Measurements from ENCODE around the gene PARD3. TPM values are rescaled to one million over a fixed set of nuclear protein-coding genes. Genes with fewer than 3 reads are reported as not detected.
A peak's percentile ranks its signal among the peaks of the same experiment; 100 is the strongest.

PARD3 gene
- total RNA-seq, 1 donor from 2014 or later, result 58.7 TPM

GRCh38 chr10:34812771-34813170 is 2.3 kb downstream of the PARD3 start:
- Histone ChIP-seq H3K27me3 (peaks cover 25% of the 10 kb centered on the region), H3K36me3 (no peaks in the 10 kb centered on the region), H3F3A (ENCODE audit: low read depth) (peaks cover 18% of the 10 kb centered on the region), H3K9me3 (ENCODE audit: low read depth) (no peaks in the 10 kb centered on the region), H4K20me1 (ENCODE audit: low read depth) (peaks cover 69% of the 10 kb centered on the region), H3K9ac (no peak overlapping the region), H3K79me2 (ENCODE audit: low read depth) (peaks cover 67% of the 10 kb centered on the region), H3K4me2 (peak overlapping the region; percentile 97), H2AFZ (replicated peaks) (no peak overlapping the region), H3K27ac (no peak overlapping the region), H3K4me1 (peaks cover 39% of the 10 kb centered on the region), H3K4me3 (peak overlapping the region; percentile 98)
- H3K36me3 Mint-ChIP-seq, result peaks cover 8% of the 10 kb centered on the region
- H3K4me1 Mint-ChIP-seq, result peaks cover 64% of the 10 kb centered on the region
- no peak for DNase-seq (ENCODE audit: low spot score)
- H3K27ac Mint-ChIP-seq, result no peak overlapping the region
- no peaks in the 10 kb centered on the region for H3K9me3 Mint-ChIP-seq
- H3K27me3 Mint-ChIP-seq (ENCODE audit: insufficient read depth, low read depth), result peaks cover 8% of the 10 kb centered on the region
- no peak for TF ChIP-seq EZH2 (IDR thresholded peaks at IDR 0.05)
- no peak for TF ChIP-seq CTCF (IDR thresholded peaks at IDR 0.05)
- TF ChIP-seq EZH2phosphoT487 (IDR thresholded peaks at IDR 0.05), result no peak
- H3K4me3 Mint-ChIP-seq, result peak overlapping the region; percentile 96

GRCh38 chr10:34811968-34812514 is 3.1 kb downstream of the PARD3 start:
- TF ChIP-seq EZH2phosphoT487 (IDR thresholded peaks at IDR 0.05) (no peak), EZH2 (IDR thresholded peaks at IDR 0.05) (no peak), CTCF (IDR thresholded peaks at IDR 0.05) (no peak)
- H3K79me2 ChIP-seq (ENCODE audit: low read depth), result peaks cover 74% of the 10 kb centered on the region
- H2AFZ ChIP-seq (replicated peaks), result no peak overlapping the region
- H3K4me2 ChIP-seq, result no peak overlapping the region
- no peak overlapping the region for H3K27ac ChIP-seq
- H4K20me1 ChIP-seq (ENCODE audit: low read depth), result peaks cover 77% of the 10 kb centered on the region
- H3K9me3 ChIP-seq (ENCODE audit: low read depth), result no peaks in the 10 kb centered on the region
- Mint-ChIP-seq H3K9me3 (no peaks in the 10 kb centered on the region), H3K4me3 (peak overlapping the region; percentile 96), H3K27ac (no peak overlapping the region), H3K4me1 (peaks cover 64% of the 10 kb centered on the region), H3K36me3 (peaks cover 8% of the 10 kb centered on the region), H3K27me3 (ENCODE audit: insufficient read depth, low read depth) (peaks cover 8% of the 10 kb centered on the region)
- no peak for DNase-seq (ENCODE audit: low spot score)
- H3K9ac ChIP-seq, result no peak overlapping the region
- peaks cover 17% of the 10 kb centered on the region for H3K27me3 ChIP-seq
- H3F3A ChIP-seq (ENCODE audit: low read depth), result peaks cover 18% of the 10 kb centered on the region
- H3K36me3 ChIP-seq, result no peaks in the 10 kb centered on the region
- peaks cover 39% of the 10 kb centered on the region for H3K4me1 ChIP-seq
- H3K4me3 ChIP-seq, result no peak overlapping the region

GRCh38 chr10:34811126-34811967 is 3.7 kb downstream of the PARD3 start:
- Histone ChIP-seq H3K4me1 (peaks cover 39% of the 10 kb centered on the region), H3K4me2 (peak overlapping the region; percentile 41)

More at GRCh38 chr10:34811126-34811967, 3.7 kb downstream of the PARD3 start:
- peaks cover 8% of the 10 kb centered on the region for H3K36me3 Mint-ChIP-seq
- Histone ChIP-seq H3K27ac (no peak overlapping the region), H3K9me3 (ENCODE audit: low read depth) (no peaks in the 10 kb centered on the region), H3K27me3 (peaks cover 10% of the 10 kb centered on the region), H3K36me3 (no peaks in the 10 kb centered on the region), H3K9ac (no peak overlapping the region), H3K79me2 (ENCODE audit: low read depth) (peaks cover 81% of the 10 kb centered on the region), H2AFZ (replicated peaks) (no peak overlapping the region), H3F3A (ENCODE audit: low read depth) (peaks cover 13% of the 10 kb centered on the region), H3K4me3 (no peak overlapping the region), H4K20me1 (ENCODE audit: low read depth) (peaks cover 80% of the 10 kb centered on the region)
- H3K4me3 Mint-ChIP-seq, result peak overlapping the region; percentile 17
- peak; percentile 46 for DNase-seq (ENCODE audit: low spot score)
- TF ChIP-seq CTCF (IDR thresholded peaks at IDR 0.05) (no peak), EZH2 (IDR thresholded peaks at IDR 0.05) (no peak), EZH2phosphoT487 (IDR thresholded peaks at IDR 0.05) (no peak)
- peaks cover 59% of the 10 kb centered on the region for H3K4me1 Mint-ChIP-seq
- peak overlapping the region; percentile 52 for H3K27ac Mint-ChIP-seq
- no peaks in the 10 kb centered on the region for H3K9me3 Mint-ChIP-seq
- peaks cover 5% of the 10 kb centered on the region for H3K27me3 Mint-ChIP-seq (ENCODE audit: insufficient read depth, low read depth)

Measured in neural progenitor cell (in vitro differentiated cells).